Left hindlimb (tissue), 1 donor: Measurements from ENCODE around the gene TRA2A.
A peak's percentile ranks its signal among the peaks of the same experiment; 100 is the strongest.
"Not testable (repeated sequence)": the region's sequence is repeated elsewhere in the genome, so short reads cannot be mapped to it uniquely, and the experiment has no call there.

Experiments used
- DNase-seq: peaks from one replicate; pipeline ENCODE4 v3.0.0-alpha.2; 2018

TRA2A gene

GRCh38 chr7:23491502-23491901, 40.3 kb downstream of the TRA2A start:
- DNase-seq: no peak

GRCh38 chr7:23490357-23491135, 41.2 kb downstream of the TRA2A start:
- peak; percentile 86 for DNase-seq

- not testable (repeated sequence) for DNase-seq
Observed at GRCh38 chr7:23488714-23489113, 43.1 kb downstream of the TRA2A start.

- no peak for DNase-seq
Observed at GRCh38 chr7:23487670-23488069, 44.1 kb downstream of the TRA2A start.

GRCh38 chr7:23486002-23486773, 45.6 kb downstream of the TRA2A start:
- no peak for DNase-seq

- DNase-seq: no peak
Observed at GRCh38 chr7:23482686-23483085, 49.1 kb downstream of the TRA2A start.

- DNase-seq: no peak
Observed at GRCh38 chr7:23477962-23478866, 53.6 kb downstream of the TRA2A start.

- no peak for DNase-seq
Observed at GRCh38 chr7:23477157-23477499, 54.7 kb downstream of the TRA2A start.

- DNase-seq: no peak
Observed at GRCh38 chr7:23476286-23477156, 55.3 kb downstream of the TRA2A start.

- DNase-seq: no peak
Observed at GRCh38 chr7:23475576-23475839, 56.3 kb downstream of the TRA2A start.

GRCh38 chr7:23474829-23475575, 56.8 kb downstream of the TRA2A start:
- DNase-seq: no peak

GRCh38 chr7:23474094-23474828, 57.5 kb downstream of the TRA2A start:
- peak; percentile 98 for DNase-seq

- no peak for DNase-seq
Observed at GRCh38 chr7:23473844-23474093, 58.0 kb downstream of the TRA2A start.

- peak; percentile 50 for DNase-seq
Observed at GRCh38 chr7:23472956-23473843, 58.6 kb downstream of the TRA2A start.

- no peak for DNase-seq
Observed at GRCh38 chr7:23472556-23472955, 59.2 kb downstream of the TRA2A start.

GRCh38 chr7:23472046-23472445, 59.7 kb downstream of the TRA2A start:
- no peak for DNase-seq

GRCh38 chr7:23471106-23471859, 60.5 kb downstream of the TRA2A start:
- peak; percentile 95 for DNase-seq

- DNase-seq: peak; percentile 97
Observed at GRCh38 chr7:23470330-23471105, 61.3 kb downstream of the TRA2A start, which contains the start of gene IGF2BP3. Gene IGF2BP3 (minus strand): TSS chr7:23470491. CDS start chr7:23470110, 381 bp downstream.

GRCh38 chr7:23469961-23470250, 61.9 kb downstream of the TRA2A start:
- no peak for DNase-seq
